Measurements from ENCODE around the gene CCDC148.

DNA sequence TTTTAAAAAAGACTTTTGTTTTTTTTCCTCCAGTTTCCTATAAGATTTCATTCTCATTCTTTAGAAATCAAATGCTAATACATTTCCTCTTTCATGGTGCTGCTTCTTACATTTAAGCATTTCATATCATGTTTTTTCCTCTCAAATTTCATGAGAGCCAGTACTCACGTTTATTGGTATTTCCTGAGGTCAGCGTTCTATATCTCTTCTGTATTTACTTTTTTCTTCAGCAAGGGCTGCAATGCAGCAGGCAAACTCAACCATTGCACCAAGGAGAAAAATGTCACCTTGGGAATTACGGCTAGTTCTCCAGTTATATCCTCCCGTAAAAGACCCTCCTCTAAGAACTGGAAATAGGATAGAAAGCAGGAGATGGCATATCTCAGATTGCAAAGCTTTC, 322.5 kb downstream of the CCDC148 start:
- TF ChIP-seq EZH2phosphoT487 (IDR thresholded peaks at IDR 0.05; ENCODE audit: insufficient read depth, low read depth) (no peak), EZH2 (IDR thresholded peaks at IDR 0.05; ENCODE audit: insufficient read depth, poor library complexity, severe bottlenecking) (no peak)

Data from GM23248 (cell line).